Mesodermal cell (in vitro differentiated cells): Measurements from ENCODE around the gene PDLIM4. TPM values are rescaled to one million over a fixed set of nuclear protein-coding genes. Genes with fewer than 3 reads are reported as not detected.

ENCODE experiments used
- H3K27ac ChIP-seq: 2 replicates; pipeline ENCODE4 v1.7.0; 2013; ENCODE audit warnings: mild to moderate bottlenecking, low read depth, low read length, moderate library complexity; ENCODE audit not compliant: severe bottlenecking
- H3K36me3 ChIP-seq: 2 replicates; pipeline ENCODE4 v1.7.1; 2013; ENCODE audit warnings: mild to moderate bottlenecking, low read length, moderate library complexity; ENCODE audit not compliant: control insufficient read depth, insufficient read depth
- H3K4me1 ChIP-seq: one replicate; pipeline ENCODE4 v1.7.1; 2013; ENCODE audit warnings: mild to moderate bottlenecking, low read length; ENCODE audit not compliant: insufficient read depth, control insufficient read depth, poor library complexity, severe bottlenecking
- H3K4me3 ChIP-seq: 2 replicates; pipeline ENCODE4 v1.7.0; 2013; ENCODE audit warnings: low read length, control low read depth, mild to moderate bottlenecking; ENCODE audit not compliant: insufficient read depth, poor library complexity, severe bottlenecking; ENCODE audit errors: extremely low read depth
- H3K9me3 ChIP-seq: 2 replicates; pipeline ENCODE4 v1.7.1; 2013; ENCODE audit warnings: mild to moderate bottlenecking, low read length, moderate library complexity; ENCODE audit not compliant: control insufficient read depth
- whole genome bisulfite sequencing, 2 experiments: methylation state at CpG; one replicate each; pipeline ENCODE4 v1.1.5; 2013; ENCODE audit warnings: missing lambda C conversion rate in 2 of 2; ENCODE audit not compliant: insufficient coverage in 2 of 2; 5-methylcytosine and 5-hydroxymethylcytosine counted together
- polyA plus RNA-seq, 2 experiments: library from polyadenylated mRNA; stranded (reverse); fragments of 50-300 nt; gene quantifications; one replicate each; pipeline ENCODE4 v1.2.3, GENCODE V29; 2013

The PDLIM4 gene
- 41.5 TPM for polyA plus RNA-seq (2013, experiment 1 of 2)
- 33.3 TPM for polyA plus RNA-seq (2013, experiment 2 of 2)

- H3K36me3 ChIP-seq: peaks cover 8% of the 10 kb centered on the region
- WGBS, 2 experiments: 11 to 17% methylated on average over 58 to 64 of the region's 88 CpGs
- H3K4me3 ChIP-seq: peak within 1 kb of the TSS; percentile 58
- H3K4me1 ChIP-seq: peaks cover 30% of the 10 kb centered on the region
- peak within 1 kb of the TSS; percentile 62 for H3K27ac ChIP-seq
- no peaks in the 10 kb centered on the region for H3K9me3 ChIP-seq
These were observed at the start of gene PDLIM4 for GRCh38 chr5:132257131-132258101. PDLIM4 (plus strand) TSS chr5:132257696; CDS start chr5:132257735, 39 bp downstream.

GRCh38 chr5:132207778-132208177 is 49.7 kb upstream of the PDLIM4 start:
- Histone ChIP-seq H3K27ac (no peak overlapping the region), H3K4me3 (no peak overlapping the region), H3K36me3 (peaks cover 37% of the 10 kb centered on the region), H3K4me1 (peaks cover 5% of the 10 kb centered on the region), H3K9me3 (no peaks in the 10 kb centered on the region)
- 81 to 87% methylated on average over 5 of the region's 5 CpGs for WGBS, 2 experiments

- H3K4me1 ChIP-seq: peaks cover 5% of the 10 kb centered on the region
- H3K4me3 ChIP-seq: no peak overlapping the region
- no peaks in the 10 kb centered on the region for H3K9me3 ChIP-seq
- no peak overlapping the region for H3K27ac ChIP-seq
- peaks cover 41% of the 10 kb centered on the region for H3K36me3 ChIP-seq
- 77 to 99% methylated on average over 5 to 7 of the region's 9 CpGs for WGBS, 2 experiments
These were observed 48.4 kb upstream of the PDLIM4 start for GRCh38 chr5:132209131-132209530.

GRCh38 chr5:132209901-132210545 is 47.5 kb upstream of the PDLIM4 start:
- Histone ChIP-seq H3K4me3 (no peak overlapping the region), H3K9me3 (no peaks in the 10 kb centered on the region), H3K36me3 (peaks cover 39% of the 10 kb centered on the region), H3K4me1 (peaks cover 5% of the 10 kb centered on the region), H3K27ac (no peak overlapping the region)
- 93 to 98% methylated on average over 6 to 9 of the region's 11 CpGs for WGBS, 2 experiments

- Histone ChIP-seq H3K4me3 (no peak overlapping the region), H3K4me1 (peaks cover 5% of the 10 kb centered on the region), H3K27ac (no peak overlapping the region), H3K36me3 (peaks cover 37% of the 10 kb centered on the region), H3K9me3 (no peaks in the 10 kb centered on the region)
- 75 to 82% methylated on average over 1 of the region's 1 CpG for WGBS, 2 experiments
These were observed 46.6 kb upstream of the PDLIM4 start for GRCh38 chr5:132210944-132211343.

- Histone ChIP-seq H3K36me3 (peaks cover 35% of the 10 kb centered on the region), H3K4me1 (no peaks in the 10 kb centered on the region), H3K27ac (no peak overlapping the region), H3K9me3 (no peaks in the 10 kb centered on the region), H3K4me3 (no peak overlapping the region)
- 38 to 71% methylated on average over 1 of the region's 1 CpG for WGBS, 2 experiments
These were observed 45.7 kb upstream of the PDLIM4 start for GRCh38 chr5:132211787-132212186.

- H3K4me3 ChIP-seq: no peak overlapping the region
- 96 to 97% methylated on average over 7 of the region's 7 CpGs for WGBS, 2 experiments
- H3K27ac ChIP-seq: no peak overlapping the region
- no peaks in the 10 kb centered on the region for H3K4me1 ChIP-seq
- peaks cover 37% of the 10 kb centered on the region for H3K36me3 ChIP-seq
- H3K9me3 ChIP-seq: no peaks in the 10 kb centered on the region
These were observed 43.8 kb upstream of the PDLIM4 start for GRCh38 chr5:132213666-132214065.

- Histone ChIP-seq H3K36me3 (peaks cover 37% of the 10 kb centered on the region), H3K27ac (no peak overlapping the region), H3K4me1 (no peaks in the 10 kb centered on the region), H3K9me3 (no peaks in the 10 kb centered on the region), H3K4me3 (no peak overlapping the region)
- 96 to 100% methylated on average over 3 of the region's 4 CpGs for WGBS, 2 experiments
These were observed 43.0 kb upstream of the PDLIM4 start for GRCh38 chr5:132214491-132214890.

GRCh38 chr5:132215329-132215728 is 42.2 kb upstream of the PDLIM4 start:
- Histone ChIP-seq H3K27ac (no peak overlapping the region), H3K36me3 (peaks cover 35% of the 10 kb centered on the region), H3K4me3 (no peak overlapping the region), H3K9me3 (no peaks in the 10 kb centered on the region), H3K4me1 (no peaks in the 10 kb centered on the region)
- 56 to 91% methylated on average over 3 of the region's 5 CpGs for WGBS, 2 experiments

GRCh38 chr5:132218321-132218720 is 39.2 kb upstream of the PDLIM4 start:
- 85 to 100% methylated on average over 4 of the region's 4 CpGs for WGBS, 2 experiments
- H3K9me3 ChIP-seq: no peaks in the 10 kb centered on the region

More at GRCh38 chr5:132218321-132218720, 39.2 kb upstream of the PDLIM4 start:
- peaks cover 24% of the 10 kb centered on the region for H3K36me3 ChIP-seq
- no peak overlapping the region for H3K27ac ChIP-seq
- H3K4me1 ChIP-seq: no peaks in the 10 kb centered on the region
- no peak overlapping the region for H3K4me3 ChIP-seq
